GM19397 (cell line): ENCODE results near the gene FADS2.
"Not testable (repeated sequence)": the region's sequence is repeated elsewhere in the genome, so short reads cannot be mapped to it uniquely, and the experiment has no call there.

Experiments
- ATAC-seq: cut with Tn5 transposase; IDR thresholded peaks from one replicate; pipeline ENCODE4 v1.9.1; 2021; ENCODE audit warnings: mild to moderate bottlenecking, moderate library complexity; ENCODE audit not compliant: unreplicated experiment

The FADS2 gene

GRCh38 chr11:61866231-61866957, 38.3 kb downstream of the FADS2 start:
- ATAC-seq: no peak

GRCh38 chr11:61866958-61867343, 38.9 kb downstream of the FADS2 start:
- no peak for ATAC-seq

- no peak for ATAC-seq
Observed at GRCh38 chr11:61868571-61869428, 40.7 kb downstream of the FADS2 start.

- no peak for ATAC-seq
Observed at GRCh38 chr11:61869429-61869707, 41.3 kb downstream of the FADS2 start.

- ATAC-seq: no peak
Observed at GRCh38 chr11:61869708-61870451, 41.8 kb downstream of the FADS2 start.

GRCh38 chr11:61870541-61871031, 42.5 kb downstream of the FADS2 start:
- ATAC-seq: no peak

GRCh38 chr11:61871158-61871597, 43.1 kb downstream of the FADS2 start:
- peak; percentile 68 for ATAC-seq

- no peak for ATAC-seq
Observed at GRCh38 chr11:61872935-61873565, 45.0 kb downstream of the FADS2 start.

- no peak for ATAC-seq
Observed at GRCh38 chr11:61873588-61874376, 45.7 kb downstream of the FADS2 start.

GRCh38 chr11:61874377-61874809, 46.3 kb downstream of the FADS2 start:
- no peak for ATAC-seq

- ATAC-seq: no peak
Observed at GRCh38 chr11:61874853-61875252, 46.8 kb downstream of the FADS2 start.

GRCh38 chr11:61875698-61876097, 47.6 kb downstream of the FADS2 start:
- ATAC-seq: no peak

GRCh38 chr11:61879152-61879551, 51.1 kb downstream of the FADS2 start:
- ATAC-seq: no peak

GRCh38 chr11:61880031-61880430, 51.9 kb downstream of the FADS2 start:
- no peak for ATAC-seq

GRCh38 chr11:61880454-61880853, 52.4 kb downstream of the FADS2 start:
- ATAC-seq: no peak

GRCh38 chr11:61881397-61881796, 53.3 kb downstream of the FADS2 start:
- ATAC-seq: no peak

GRCh38 chr11:61882267-61882666, 54.2 kb downstream of the FADS2 start:
- ATAC-seq: not testable (repeated sequence)

- no peak for ATAC-seq
Observed at GRCh38 chr11:61882879-61883278, 54.8 kb downstream of the FADS2 start.

GRCh38 chr11:61883327-61883726, 55.2 kb downstream of the FADS2 start:
- ATAC-seq: no peak

GRCh38 chr11:61883947-61884346, 55.8 kb downstream of the FADS2 start:
- no peak for ATAC-seq
